Neural progenitor cell (in vitro differentiated cells): ENCODE measurements around the gene PPP1R13L. TPM values are rescaled to one million over a fixed set of nuclear protein-coding genes. Genes with fewer than 3 reads are reported as not detected.

ENCODE experiments used
- DNase-seq: peaks from one replicate; pipeline ENCODE4 v3.0.0-alpha.2; 2016; ENCODE audit warnings: low spot score
- H2AFZ ChIP-seq: fragments of 200-600 bp; sonication (generic); replicated peaks from 2 replicates; pipeline ENCODE4 v1.6.1; 2016; ENCODE audit warnings: antibody characterized with exemption
- H3F3A ChIP-seq: fragments of 200-600 bp; sonication (generic); 2 replicates; pipeline ENCODE4 v1.6.1; 2016; ENCODE audit warnings: antibody characterized with exemption, low read depth
- H3K27ac ChIP-seq: fragments of 200-600 bp; sonication (generic); 2 replicates; pipeline ENCODE4 v1.5.1; 2016; ENCODE audit warnings: mild to moderate bottlenecking
- H3K27me3 ChIP-seq: fragments of 200-600 bp; sonication (generic); 2 replicates; pipeline ENCODE4 v1.6.1; 2016; ENCODE audit warnings: mild to moderate bottlenecking, moderate library complexity
- H3K36me3 ChIP-seq: fragments of 200-600 bp; sonication (generic); 2 replicates; pipeline ENCODE4 v1.5.1; 2016
- H3K4me1 ChIP-seq: fragments of 200-600 bp; sonication (generic); 2 replicates; pipeline ENCODE4 v1.6.1; 2016; ENCODE audit warnings: mixed run types
- H3K4me2 ChIP-seq: fragments of 200-600 bp; sonication (generic); 2 replicates; pipeline ENCODE4 v1.6.1; 2016
- H3K4me3 ChIP-seq: fragments of 200-600 bp; sonication (generic); 2 replicates; pipeline ENCODE4 v1.5.1; 2016
- H3K79me2 ChIP-seq: fragments of 200-600 bp; sonication (generic); 2 replicates; pipeline ENCODE4 v1.6.1; 2016; ENCODE audit warnings: low read depth
- H3K9ac ChIP-seq: fragments of 200-600 bp; sonication (generic); 2 replicates; pipeline ENCODE4 v1.6.1; 2016
- H3K9me3 ChIP-seq: fragments of 200-600 bp; sonication (generic); 2 replicates; pipeline ENCODE4 v1.5.1; 2016; ENCODE audit warnings: low read depth
- H4K20me1 ChIP-seq: fragments of 200-600 bp; sonication (generic); 2 replicates; pipeline ENCODE4 v1.6.1; 2016; ENCODE audit warnings: low read depth
- H3K27ac Mint-ChIP-seq: 3 replicates; pipeline ENCODE4 v1.8.0; 2021; ENCODE audit warnings: mixed read lengths
- H3K27me3 Mint-ChIP-seq: 2 replicates; pipeline ENCODE4 v1.8.0; 2022; ENCODE audit warnings: low read depth, mild to moderate bottlenecking, inconsistent platforms, moderate library complexity, mixed read lengths; ENCODE audit not compliant: insufficient read depth
- H3K36me3 Mint-ChIP-seq: 3 replicates; pipeline ENCODE4 v1.8.0; 2021; ENCODE audit warnings: mixed read lengths
- H3K4me1 Mint-ChIP-seq: 3 replicates; pipeline ENCODE4 v1.8.0; 2021; ENCODE audit warnings: mixed read lengths
- H3K4me3 Mint-ChIP-seq: 3 replicates; pipeline ENCODE4 v1.8.0; 2021; ENCODE audit warnings: mild to moderate bottlenecking, moderate library complexity, mixed read lengths
- H3K9me3 Mint-ChIP-seq: 3 replicates; pipeline ENCODE4 v1.8.0; 2020; ENCODE audit warnings: mixed read lengths
- EZH2 ChIP-seq: fragments of 200-600 bp; sonication (generic); IDR thresholded peaks from 2 replicates; pipeline ENCODE4 v1.6.1; 2017; ENCODE audit warnings: antibody characterized with exemption, mild to moderate bottlenecking, moderate library complexity
- EZH2phosphoT487 ChIP-seq: fragments of 200-600 bp; sonication (generic); IDR thresholded peaks from 2 replicates; pipeline ENCODE4 v1.6.1; 2017; ENCODE audit warnings: antibody characterized with exemption
- total RNA-seq: library from RNA; depleted of rRNA; stranded (reverse); fragments of >200 nt; gene quantifications from 2 replicates; pipeline ENCODE4 v1.2.3, GENCODE V29; 2015; ENCODE audit warnings: low replicate concordance
- TF ChIP-seq, protein P1 (sequence below): fragments of 200-600 bp; sonication (generic); IDR thresholded peaks from 2 replicates; pipeline ENCODE4 v1.5.1; 2017; ENCODE audit warnings: antibody characterized with exemption, mild to moderate bottlenecking

Gene PPP1R13L
- total RNA-seq, 1 donor from 2014 or later = 2.9 TPM

DNA sequence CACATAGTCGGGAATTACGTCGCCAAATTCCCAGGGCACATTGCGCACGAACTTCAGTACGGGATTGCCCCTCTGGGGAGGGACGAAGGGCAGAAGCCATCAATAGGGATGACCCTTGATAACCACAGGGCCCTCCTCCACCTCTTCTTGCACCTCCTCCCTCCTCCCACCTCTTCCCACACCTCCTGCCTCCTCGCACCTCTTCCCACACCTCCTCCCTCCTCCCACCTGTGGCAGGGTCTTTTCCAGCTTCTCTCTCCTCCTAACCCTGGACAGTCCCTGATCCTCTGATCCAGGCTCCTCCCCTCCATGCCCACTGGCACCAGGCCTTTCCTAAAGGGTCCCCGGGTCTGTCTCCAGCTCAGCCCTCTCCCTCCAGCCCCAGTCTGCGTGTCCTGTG, 15.5 kb upstream of the PPP1R13L start:
- Histone ChIP-seq H3K4me3 (no peak overlapping the region), H3K79me2 (peaks cover 15% of the 10 kb centered on the region), H2AFZ (no peak overlapping the region), H3F3A (peaks cover 21% of the 10 kb centered on the region), H3K27me3 (no peaks in the 10 kb centered on the region), H3K36me3 (no peaks in the 10 kb centered on the region), H3K9ac (no peak overlapping the region), H3K4me2 (no peak overlapping the region), H4K20me1 (peaks cover 13% of the 10 kb centered on the region), H3K4me1 (peaks cover 5% of the 10 kb centered on the region), H3K9me3 (no peaks in the 10 kb centered on the region), H3K27ac (no peak overlapping the region)
- H3K4me3 Mint-ChIP-seq = peak overlapping the region; percentile 64
- TF ChIP-seq EZH2phosphoT487 (no peak), EZH2 (no peak)
- TF ChIP-seq, protein P1, sequence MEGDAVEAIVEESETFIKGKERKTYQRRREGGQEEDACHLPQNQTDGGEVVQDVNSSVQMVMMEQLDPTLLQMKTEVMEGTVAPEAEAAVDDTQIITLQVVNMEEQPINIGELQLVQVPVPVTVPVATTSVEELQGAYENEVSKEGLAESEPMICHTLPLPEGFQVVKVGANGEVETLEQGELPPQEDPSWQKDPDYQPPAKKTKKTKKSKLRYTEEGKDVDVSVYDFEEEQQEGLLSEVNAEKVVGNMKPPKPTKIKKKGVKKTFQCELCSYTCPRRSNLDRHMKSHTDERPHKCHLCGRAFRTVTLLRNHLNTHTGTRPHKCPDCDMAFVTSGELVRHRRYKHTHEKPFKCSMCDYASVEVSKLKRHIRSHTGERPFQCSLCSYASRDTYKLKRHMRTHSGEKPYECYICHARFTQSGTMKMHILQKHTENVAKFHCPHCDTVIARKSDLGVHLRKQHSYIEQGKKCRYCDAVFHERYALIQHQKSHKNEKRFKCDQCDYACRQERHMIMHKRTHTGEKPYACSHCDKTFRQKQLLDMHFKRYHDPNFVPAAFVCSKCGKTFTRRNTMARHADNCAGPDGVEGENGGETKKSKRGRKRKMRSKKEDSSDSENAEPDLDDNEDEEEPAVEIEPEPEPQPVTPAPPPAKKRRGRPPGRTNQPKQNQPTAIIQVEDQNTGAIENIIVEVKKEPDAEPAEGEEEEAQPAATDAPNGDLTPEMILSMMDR = no peak
- peaks cover 8% of the 10 kb centered on the region for H3K27me3 Mint-ChIP-seq
- peaks cover 25% of the 10 kb centered on the region for H3K4me1 Mint-ChIP-seq
- H3K27ac Mint-ChIP-seq = peak overlapping the region; percentile 76
- no peaks in the 10 kb centered on the region for H3K9me3 Mint-ChIP-seq
- DNase-seq = no peak
- H3K36me3 Mint-ChIP-seq = peaks cover 17% of the 10 kb centered on the region

DNA sequence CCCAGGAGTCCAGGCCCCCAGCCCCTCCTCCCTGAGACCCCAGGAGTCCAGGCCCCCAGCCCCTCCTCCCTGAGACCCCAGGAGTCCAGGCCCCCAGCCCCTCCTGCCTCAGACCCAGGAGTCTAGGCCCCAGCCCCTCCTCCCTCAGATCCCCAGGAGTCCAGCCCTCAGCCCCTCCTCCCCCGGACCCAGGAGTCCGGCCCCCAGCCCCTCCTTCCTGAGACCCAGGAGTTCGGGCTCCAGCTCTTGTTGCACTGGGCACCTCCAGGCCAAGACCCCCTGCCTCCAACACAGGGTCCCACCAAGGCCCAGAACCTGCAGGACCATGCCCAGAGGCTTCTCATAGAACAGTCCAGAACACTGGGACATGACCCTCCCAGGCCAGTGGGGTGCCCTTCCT, 15.0 kb upstream of the PPP1R13L start:
- Histone ChIP-seq H3K27me3 (no peaks in the 10 kb centered on the region), H3K4me1 (peaks cover 5% of the 10 kb centered on the region), H3K36me3 (no peaks in the 10 kb centered on the region), H3K9me3 (no peaks in the 10 kb centered on the region), H3K79me2 (peaks cover 15% of the 10 kb centered on the region), H3K4me2 (no peak overlapping the region), H4K20me1 (peaks cover 13% of the 10 kb centered on the region), H3K27ac (no peak overlapping the region), H3K9ac (no peak overlapping the region), H3F3A (peaks cover 18% of the 10 kb centered on the region), H2AFZ (no peak overlapping the region), H3K4me3 (no peak overlapping the region)
- no peaks in the 10 kb centered on the region for H3K9me3 Mint-ChIP-seq
- H3K27me3 Mint-ChIP-seq = peaks cover 8% of the 10 kb centered on the region
- peaks cover 25% of the 10 kb centered on the region for H3K4me1 Mint-ChIP-seq
- no peak for TF ChIP-seq EZH2phosphoT487
- TF ChIP-seq, protein P1 = no peak
- TF ChIP-seq EZH2 = no peak
- DNase-seq = no peak
- peaks cover 17% of the 10 kb centered on the region for H3K36me3 Mint-ChIP-seq
- no peak overlapping the region for H3K4me3 Mint-ChIP-seq
- no peak overlapping the region for H3K27ac Mint-ChIP-seq

DNA sequence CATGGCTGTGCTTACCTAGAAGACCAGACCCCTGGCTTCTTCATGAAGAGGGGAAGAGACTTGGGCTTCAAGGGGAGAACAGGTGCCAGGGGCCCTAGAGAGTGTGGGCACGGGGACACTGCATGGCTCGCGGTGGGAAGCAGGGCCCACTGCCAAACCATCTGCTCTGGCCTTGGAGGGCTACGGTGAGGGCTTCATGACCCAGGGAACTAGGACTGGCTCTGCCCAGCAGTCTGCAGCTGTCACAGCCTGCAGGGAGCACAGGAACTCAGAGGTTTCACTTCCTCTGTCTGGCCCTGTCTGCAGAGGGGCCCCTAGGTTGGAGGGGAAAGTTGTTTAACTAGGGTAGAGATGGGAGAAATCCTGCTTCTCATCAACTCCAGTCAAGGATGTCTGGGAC, 14.5 kb upstream of the PPP1R13L start:
- Histone ChIP-seq H4K20me1 (peaks cover 13% of the 10 kb centered on the region), H3K9ac (no peak overlapping the region), H2AFZ (no peak overlapping the region), H3K79me2 (peaks cover 15% of the 10 kb centered on the region), H3F3A (peaks cover 13% of the 10 kb centered on the region), H3K4me1 (peaks cover 1% of the 10 kb centered on the region), H3K9me3 (no peaks in the 10 kb centered on the region), H3K4me2 (no peak overlapping the region), H3K4me3 (no peak overlapping the region), H3K27me3 (no peaks in the 10 kb centered on the region), H3K27ac (no peak overlapping the region), H3K36me3 (no peaks in the 10 kb centered on the region)
- TF ChIP-seq, protein P1 = no peak
- TF ChIP-seq EZH2phosphoT487 = no peak
- TF ChIP-seq EZH2 = no peak
- Mint-ChIP-seq H3K36me3 (peaks cover 22% of the 10 kb centered on the region), H3K27ac (no peak overlapping the region), H3K4me3 (no peak overlapping the region), H3K27me3 (peaks cover 8% of the 10 kb centered on the region), H3K4me1 (peaks cover 20% of the 10 kb centered on the region), H3K9me3 (no peaks in the 10 kb centered on the region)
- no peak for DNase-seq
